IPS-15b (cell line): ENCODE data around the gene SLC6A5.
A peak's percentile ranks its signal among the peaks of the same experiment; 100 is the strongest.
"Not testable (repeated sequence)": the region's sequence is repeated elsewhere in the genome, so short reads cannot be mapped to it uniquely, and the experiment has no call there.

Experiments
- H3K27me3 ChIP-seq: one replicate; pipeline ENCODE4 v1.6.1; 2013; ENCODE audit warnings: low read length; ENCODE audit not compliant: control insufficient read depth, insufficient read depth
- H3K36me3 ChIP-seq: one replicate; pipeline ENCODE4 v1.6.1; 2013; ENCODE audit warnings: low read length; ENCODE audit not compliant: control insufficient read depth, insufficient read depth
- H3K4me1 ChIP-seq: one replicate; pipeline ENCODE4 v1.6.1; 2013; ENCODE audit warnings: mild to moderate bottlenecking, low read length; ENCODE audit not compliant: control insufficient read depth, insufficient read depth
- H3K4me3 ChIP-seq: one replicate; pipeline ENCODE4 v1.5.1; 2013; ENCODE audit warnings: low read depth, low read length
- H3K9ac ChIP-seq: one replicate; pipeline ENCODE4 v1.6.1; 2013; ENCODE audit warnings: low read depth, mild to moderate bottlenecking, low read length
- H3K9me3 ChIP-seq: one replicate; pipeline ENCODE4 v1.6.1; 2013; ENCODE audit warnings: mild to moderate bottlenecking, low read length; ENCODE audit not compliant: control insufficient read depth, insufficient read depth

Gene SLC6A5

GRCh38 chr11:20579725-20580124, 19.7 kb upstream of the SLC6A5 start:
- H3K4me1 ChIP-seq, H3K9me3 ChIP-seq, H3K27me3 ChIP-seq: not testable (repeated sequence)

DNA sequence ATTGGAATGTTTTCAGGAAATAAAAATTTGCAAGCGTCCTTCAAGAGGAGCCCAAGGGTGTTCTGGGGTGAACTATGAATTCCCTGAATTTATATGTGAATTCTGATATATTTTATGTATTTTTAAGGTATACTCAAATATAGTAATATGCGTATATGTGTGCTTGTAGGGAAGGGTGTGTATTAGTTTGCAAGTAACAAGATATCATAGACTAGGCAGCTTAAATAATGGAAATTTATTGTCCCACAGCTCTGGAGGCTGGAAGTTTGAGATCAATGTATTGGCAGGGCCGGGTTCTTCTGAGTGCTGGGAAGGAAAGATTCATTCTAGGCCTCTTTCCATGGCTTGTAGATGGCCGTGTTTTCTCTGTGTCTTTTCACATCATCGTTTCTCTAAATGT, 16.2 kb upstream of the SLC6A5 start:
- Histone ChIP-seq H3K9me3 (no peaks in the 10 kb centered on the region), H3K9ac (no peak overlapping the region), H3K36me3 (no peaks in the 10 kb centered on the region)

More at GRCh38 chr11:20579725-20580124, 19.7 kb upstream of the SLC6A5 start:
- H3K4me3 ChIP-seq, H3K9ac ChIP-seq, H3K36me3 ChIP-seq: not testable (repeated sequence)

GRCh38 chr11:20584093-20584774, 15.2 kb upstream of the SLC6A5 start:
- no peaks in the 10 kb centered on the region for H3K4me1 ChIP-seq
- no peaks in the 10 kb centered on the region for H3K9me3 ChIP-seq
- no peak overlapping the region for H3K9ac ChIP-seq
- H3K27me3 ChIP-seq, result no peaks in the 10 kb centered on the region
- no peaks in the 10 kb centered on the region for H3K36me3 ChIP-seq
- no peak overlapping the region for H3K4me3 ChIP-seq

More for the DNA sequence above, 16.2 kb upstream of the SLC6A5 start:
- no peak overlapping the region for H3K4me3 ChIP-seq
- no peaks in the 10 kb centered on the region for H3K27me3 ChIP-seq
- H3K4me1 ChIP-seq, result no peaks in the 10 kb centered on the region

DNA sequence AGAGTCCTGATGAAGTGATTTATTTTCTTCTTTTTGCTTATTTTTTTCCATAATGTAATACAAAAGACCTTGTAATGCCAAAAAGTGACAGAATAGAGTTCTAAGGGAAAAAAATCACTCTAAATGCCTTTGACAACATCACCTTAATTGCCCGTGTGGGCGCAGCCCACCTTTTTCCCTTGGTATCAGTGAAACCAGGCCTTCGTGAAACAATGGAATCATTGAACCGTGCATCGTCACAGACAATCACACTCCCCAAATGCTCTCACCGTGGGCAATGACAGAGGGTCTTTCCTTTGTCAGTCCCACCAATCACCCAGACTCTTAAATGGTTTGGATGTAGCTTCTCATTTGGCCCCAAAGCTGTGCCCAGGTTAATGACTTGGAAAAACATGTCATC, 9.6 kb upstream of the SLC6A5 start:
- Histone ChIP-seq H3K9me3 (no peaks in the 10 kb centered on the region), H3K4me3 (no peak overlapping the region), H3K9ac (no peak overlapping the region), H3K36me3 (no peaks in the 10 kb centered on the region), H3K4me1 (no peaks in the 10 kb centered on the region), H3K27me3 (peaks cover 3% of the 10 kb centered on the region)

GRCh38 chr11:20590381-20590780, 9.0 kb upstream of the SLC6A5 start:
- H3K9me3 ChIP-seq, result no peaks in the 10 kb centered on the region
- H3K27me3 ChIP-seq, result peaks cover 8% of the 10 kb centered on the region
- H3K4me1 ChIP-seq, result no peaks in the 10 kb centered on the region
- no peak overlapping the region for H3K4me3 ChIP-seq
- no peaks in the 10 kb centered on the region for H3K36me3 ChIP-seq
- no peak overlapping the region for H3K9ac ChIP-seq

GRCh38 chr11:20592741-20593140, 6.7 kb upstream of the SLC6A5 start:
- no peaks in the 10 kb centered on the region for H3K9me3 ChIP-seq
- no peak overlapping the region for H3K4me3 ChIP-seq
- no peaks in the 10 kb centered on the region for H3K4me1 ChIP-seq
- H3K9ac ChIP-seq, result no peak overlapping the region
- H3K27me3 ChIP-seq, result peaks cover 31% of the 10 kb centered on the region
- H3K36me3 ChIP-seq, result no peaks in the 10 kb centered on the region

DNA sequence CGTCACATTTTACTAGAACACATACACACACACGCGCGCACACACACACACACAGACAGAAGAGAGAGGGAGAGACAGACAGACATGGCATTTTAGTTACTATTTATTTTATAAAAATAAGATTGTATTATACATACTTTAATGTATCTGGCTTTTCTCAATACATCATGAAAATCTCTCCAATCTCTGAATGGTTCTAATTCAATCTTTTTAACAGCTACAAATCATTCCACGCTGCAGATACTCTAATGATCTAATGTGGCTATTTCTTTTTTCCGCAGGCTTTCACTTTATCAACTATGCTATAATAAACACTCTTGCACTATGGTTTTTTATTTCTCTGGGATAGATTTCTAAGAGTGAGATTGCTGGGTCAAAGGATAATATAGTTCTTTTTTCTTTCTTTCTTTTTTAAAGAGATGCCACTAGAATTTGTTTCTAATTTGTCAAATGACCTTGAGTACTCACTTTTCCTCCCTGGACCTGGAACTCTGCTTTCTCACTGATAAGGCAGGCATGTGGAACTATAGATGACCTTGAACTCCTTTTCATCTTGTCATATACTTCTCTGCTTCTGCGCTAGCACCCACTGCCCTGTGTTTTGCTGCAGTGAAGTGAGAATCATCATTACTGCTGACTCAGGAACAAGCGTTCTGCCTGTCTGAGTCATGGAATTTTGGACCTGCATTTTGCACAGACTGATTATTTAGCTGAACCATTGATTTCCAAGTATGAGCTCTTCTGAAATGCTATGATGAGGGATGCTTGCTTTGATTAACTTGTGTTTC, 4.9 kb upstream of the SLC6A5 start:
- no peaks in the 10 kb centered on the region for H3K9me3 ChIP-seq
- H3K4me1 ChIP-seq, result peaks cover 2% of the 10 kb centered on the region
- no peaks in the 10 kb centered on the region for H3K36me3 ChIP-seq
- H3K4me3 ChIP-seq, result no peak overlapping the region
- no peak overlapping the region for H3K9ac ChIP-seq
- H3K27me3 ChIP-seq, result peaks cover 49% of the 10 kb centered on the region

DNA sequence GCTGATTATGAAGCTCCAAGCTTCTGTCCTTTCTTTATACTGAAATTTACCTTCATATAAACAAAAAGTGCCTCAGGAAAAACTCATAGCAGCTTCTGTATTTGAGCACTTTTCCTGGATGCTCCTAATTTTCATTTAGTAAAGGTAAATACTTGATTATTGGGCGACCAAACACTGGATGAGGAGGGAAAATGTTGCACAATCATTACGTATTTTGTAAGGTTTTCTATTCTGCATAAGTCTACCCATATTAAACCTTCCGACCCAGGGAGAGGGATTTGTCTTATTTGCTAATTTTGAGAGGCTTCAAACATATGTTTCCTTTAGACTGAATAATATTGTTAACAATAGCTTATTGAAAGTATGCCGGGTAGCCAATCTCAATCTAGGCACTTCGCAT, 4.3 kb upstream of the SLC6A5 start:
- H3K36me3 ChIP-seq, result no peaks in the 10 kb centered on the region
- peaks cover 4% of the 10 kb centered on the region for H3K4me1 ChIP-seq
- peaks cover 55% of the 10 kb centered on the region for H3K27me3 ChIP-seq
- no peak overlapping the region for H3K4me3 ChIP-seq
- no peak overlapping the region for H3K9ac ChIP-seq
- H3K9me3 ChIP-seq, result no peaks in the 10 kb centered on the region

DNA sequence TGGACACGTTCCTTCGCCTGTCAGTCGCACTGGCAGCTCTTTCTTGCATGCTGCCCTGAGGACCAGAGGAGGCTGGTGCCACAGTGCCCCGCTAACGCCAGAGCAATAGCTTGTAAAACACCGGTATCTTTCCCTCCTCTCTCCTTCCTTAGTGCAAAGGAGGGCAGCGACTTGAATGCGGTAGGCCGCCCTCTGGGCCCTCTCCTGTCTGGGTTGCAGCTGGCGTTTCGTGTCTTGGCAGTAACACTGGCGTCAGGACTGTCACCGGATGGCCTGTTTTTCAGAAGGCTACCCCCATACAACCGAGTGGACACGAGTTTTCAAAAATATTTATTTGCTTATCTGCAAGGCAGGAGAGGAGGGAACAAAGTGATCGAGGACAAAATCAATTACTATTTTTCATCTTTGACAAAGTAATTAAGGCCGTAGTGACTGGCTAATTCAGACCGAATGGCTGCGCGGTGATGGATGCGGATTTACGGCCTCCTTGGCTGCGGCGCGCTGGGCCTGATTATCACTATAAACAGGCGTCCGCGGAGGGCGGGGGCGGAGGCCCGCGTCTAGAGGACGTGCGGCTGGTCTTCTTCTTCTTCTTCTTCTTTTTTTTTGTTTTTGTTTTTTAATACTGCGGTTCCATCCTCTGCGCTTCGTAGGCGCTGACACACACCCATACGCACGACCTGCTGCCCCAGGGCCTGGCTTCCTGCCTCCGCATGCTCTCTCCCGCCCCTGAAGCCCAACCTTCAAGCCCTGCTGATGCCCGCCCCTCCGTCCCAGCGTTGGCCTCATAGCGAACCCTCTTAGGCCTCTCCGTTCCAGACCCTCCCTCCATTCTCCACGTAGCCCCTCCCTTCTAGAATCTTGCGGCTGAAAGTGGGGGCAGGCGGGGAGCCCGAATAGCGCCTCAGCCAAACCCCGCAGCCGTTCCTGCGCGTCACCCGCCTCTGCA, 2.9 kb upstream of the SLC6A5 start:
- peaks cover 4% of the 10 kb centered on the region for H3K4me1 ChIP-seq
- no peaks in the 10 kb centered on the region for H3K36me3 ChIP-seq
- no peaks in the 10 kb centered on the region for H3K9me3 ChIP-seq
- H3K27me3 ChIP-seq, result peaks cover 69% of the 10 kb centered on the region
- H3K4me3 ChIP-seq, result peak overlapping the region; percentile 39
- H3K9ac ChIP-seq, result no peak overlapping the region

DNA sequence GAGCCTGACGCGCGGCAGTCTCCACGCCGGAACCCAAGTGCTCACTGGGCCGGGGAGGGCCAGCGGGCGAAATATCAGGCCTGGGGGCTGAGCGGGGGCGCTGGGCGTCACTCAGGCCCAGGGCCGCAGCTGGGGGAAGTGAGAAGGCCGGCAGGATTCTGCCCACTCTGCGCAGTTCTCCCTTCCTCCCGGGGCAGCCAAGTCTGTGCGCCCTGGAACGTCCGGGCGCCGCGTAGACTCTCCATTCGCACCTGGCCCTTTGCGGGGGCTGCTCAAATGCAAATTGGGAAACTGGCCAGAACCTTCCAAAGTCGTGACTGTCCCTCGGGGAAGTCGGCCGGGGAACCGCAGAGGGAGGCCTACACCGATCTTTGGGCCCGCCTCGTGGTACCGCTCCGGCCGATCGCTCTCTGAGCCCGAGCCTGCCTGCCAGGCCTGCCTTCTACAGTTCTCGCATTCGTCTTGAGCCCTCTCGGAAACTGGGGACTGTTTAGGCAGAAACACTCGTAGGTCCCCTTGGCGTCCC, 2.2 kb upstream of the SLC6A5 start:
- peak overlapping the region; percentile 39 for H3K4me3 ChIP-seq
- H3K9me3 ChIP-seq, result no peaks in the 10 kb centered on the region
- peaks cover 76% of the 10 kb centered on the region for H3K27me3 ChIP-seq

GRCh38 chr11:20597680-20598484, 1.5 kb upstream of the SLC6A5 start:
- Histone ChIP-seq H3K36me3 (no peaks in the 10 kb centered on the region), H3K4me1 (peaks cover 4% of the 10 kb centered on the region), H3K9ac (no peak overlapping the region), H3K27me3 (peaks cover 83% of the 10 kb centered on the region), H3K4me3 (peak overlapping the region; percentile 39), H3K9me3 (no peaks in the 10 kb centered on the region)

More for the DNA sequence above, 2.2 kb upstream of the SLC6A5 start:
- H3K9ac ChIP-seq, result no peak overlapping the region
- no peaks in the 10 kb centered on the region for H3K36me3 ChIP-seq
- H3K4me1 ChIP-seq, result peaks cover 4% of the 10 kb centered on the region
